Dermis lymphatic vessel endothelial cell (primary cell): ENCODE measurements around the gene ZCRB1. TPM values are rescaled to one million over a fixed set of nuclear protein-coding genes. Genes with fewer than 3 reads are reported as not detected.

Experiments used
- total RNA-seq: library from RNA; depleted of rRNA; stranded (reverse); fragments of >200 nt; gene quantifications from 2 replicates; pipeline ENCODE4 v1.2.1, GENCODE V29; 2014

ZCRB1 gene, protein sequence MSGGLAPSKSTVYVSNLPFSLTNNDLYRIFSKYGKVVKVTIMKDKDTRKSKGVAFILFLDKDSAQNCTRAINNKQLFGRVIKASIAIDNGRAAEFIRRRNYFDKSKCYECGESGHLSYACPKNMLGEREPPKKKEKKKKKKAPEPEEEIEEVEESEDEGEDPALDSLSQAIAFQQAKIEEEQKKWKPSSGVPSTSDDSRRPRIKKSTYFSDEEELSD
- 25.4 and 31.6 TPM in 2 replicates for total RNA-seq

DNA sequence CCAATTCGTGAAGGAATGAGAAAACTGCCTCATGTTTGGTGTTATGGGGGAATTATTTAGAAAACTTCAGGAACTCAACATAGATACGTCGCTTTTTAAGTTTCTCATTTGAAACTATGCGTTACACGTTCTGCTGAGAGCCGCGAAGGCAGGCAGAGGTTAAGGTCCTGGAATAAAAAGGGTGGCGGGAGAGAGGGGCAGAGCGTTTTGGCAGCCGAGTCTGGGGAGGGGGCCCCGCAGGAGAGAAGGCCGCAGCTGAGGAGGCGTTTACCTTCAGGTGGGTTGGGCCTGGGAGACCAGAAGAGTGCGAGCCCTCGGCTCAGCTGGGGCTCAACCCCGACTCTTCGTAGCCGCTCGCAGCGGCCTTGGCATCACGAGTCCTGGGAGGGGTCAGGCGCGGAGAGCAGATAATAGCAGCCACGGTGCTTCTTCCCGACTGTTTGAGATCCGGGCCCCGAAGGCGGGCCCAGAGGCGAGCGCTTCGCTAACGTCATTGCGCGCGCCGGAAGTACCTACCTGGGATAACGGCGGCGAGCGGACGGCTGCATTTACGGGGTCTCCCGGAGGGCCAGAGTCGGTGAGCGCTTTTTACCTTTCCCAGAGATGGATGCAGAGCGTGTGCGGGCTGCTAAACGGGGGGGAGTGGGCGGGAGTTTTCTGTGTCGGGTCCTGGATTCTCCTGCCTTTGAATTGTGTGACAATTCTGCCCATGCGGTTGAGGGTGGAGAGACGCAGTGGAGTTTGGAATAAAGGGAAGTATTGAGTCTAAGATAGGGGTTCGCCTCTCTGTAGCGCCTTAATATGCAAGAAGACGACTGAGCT lies at the start of gene ZCRB1, which contains the start of gene PPHLN1:
TSS of gene ZCRB1 (minus strand) at position 442 of the 822 bp plus-strand sequence. CDS start 1,992 bp downstream, outside the sequence.
TSS of gene PPHLN1 (plus strand) at position 515 of the 822 bp plus-strand sequence. CDS start 9,736 bp downstream, outside the sequence.

Other genes starting within 250 kb of the ZCRB1 start
- gene GXYLT1, start 181.2 kb downstream of the ZCRB1 start, total RNA-seq = 14.2 and 15.5 TPM in 2 replicates
- gene YAF2, start 87.8 kb downstream of the ZCRB1 start, total RNA-seq = 14.3 and 16.4 TPM in 2 replicates
- 59.4 and 66.8 TPM in 2 replicates for gene PPHLN1, start 73 bp upstream of the ZCRB1 start, total RNA-seq